Lower lobe of right lung (tissue), 2 donors: ENCODE measurements around the gene DUSP28. TPM values are rescaled to one million over a fixed set of nuclear protein-coding genes. Genes with fewer than 3 reads are reported as not detected.
A peak's percentile ranks its signal among the peaks of the same experiment; 100 is the strongest.

Experiments used
- ATAC-seq, 2 donors: fragments of 200-7000 bp; cut with Tn5 transposase; one replicate each; pipeline ENCODE4 v1.9.1; 2020 to 2022; ENCODE audit warnings: mild to moderate bottlenecking in 2 of 2, moderate library complexity in 2 of 2
- DNase-seq: peaks from one replicate; pipeline ENCODE4 v3.0.0-alpha.2; 2020
- H3K27ac ChIP-seq: fragments of 200-600 bp; one replicate; pipeline ENCODE4 v1.8.0; 2022
- H3K27me3 ChIP-seq: fragments of 200-600 bp; one replicate; pipeline ENCODE4 v1.8.0; 2022; ENCODE audit warnings: low read depth
- H3K36me3 ChIP-seq: fragments of 200-600 bp; one replicate; pipeline ENCODE4 v1.8.0; 2022; ENCODE audit warnings: mild to moderate bottlenecking
- H3K4me1 ChIP-seq: fragments of 200-600 bp; one replicate; pipeline ENCODE4 v1.8.0; 2022
- H3K4me3 ChIP-seq: fragments of 200-600 bp; one replicate; pipeline ENCODE4 v1.8.0; 2022; ENCODE audit warnings: mild to moderate bottlenecking
- H3K9me3 ChIP-seq: fragments of 200-600 bp; one replicate; pipeline ENCODE4 v1.8.0; 2022
- CTCF ChIP-seq: fragments of 200-600 bp; IDR thresholded peaks from one replicate; pipeline ENCODE4 v1.8.0; 2022; ENCODE audit warnings: antibody characterized with exemption, mild to moderate bottlenecking
- intact Hi-C: fragments of 100-400 bp; cut with DNase I; formaldehyde crosslinking; loops from one replicate; pipeline ENCODE4 v1.11.0; 2022
- total RNA-seq: library from RNA; stranded (reverse); fragmentation: NEBNext Ultra II Directional; extraction: Animal tissue kit (Norgen Biotek cat#: 25700); gene quantifications from one replicate; pipeline ENCODE4 v1.2.1, GENCODE V29; 2021
- donor health status: DM: no; HTN: yes; CAD: no; lungs with severe emphysema.

DUSP28 gene
- total RNA-seq, 1 donor from 2014 or later: 5.7 TPM

- ATAC-seq (no peak), DNase-seq (no peak)
- Histone ChIP-seq H3K4me1 (peaks cover 52% of the 10 kb centered on the region), H3K27me3 (no peaks in the 10 kb centered on the region), H3K4me3 (no peak overlapping the region), H3K9me3 (no peaks in the 10 kb centered on the region), H3K36me3 (no peaks in the 10 kb centered on the region), H3K27ac (no peak overlapping the region)
- intact Hi-C loops: no loop called here
- no peak for TF ChIP-seq CTCF
Measured at GRCh38 chr2:240583774-240584173, 23.6 kb downstream of the DUSP28 start.

DNA sequence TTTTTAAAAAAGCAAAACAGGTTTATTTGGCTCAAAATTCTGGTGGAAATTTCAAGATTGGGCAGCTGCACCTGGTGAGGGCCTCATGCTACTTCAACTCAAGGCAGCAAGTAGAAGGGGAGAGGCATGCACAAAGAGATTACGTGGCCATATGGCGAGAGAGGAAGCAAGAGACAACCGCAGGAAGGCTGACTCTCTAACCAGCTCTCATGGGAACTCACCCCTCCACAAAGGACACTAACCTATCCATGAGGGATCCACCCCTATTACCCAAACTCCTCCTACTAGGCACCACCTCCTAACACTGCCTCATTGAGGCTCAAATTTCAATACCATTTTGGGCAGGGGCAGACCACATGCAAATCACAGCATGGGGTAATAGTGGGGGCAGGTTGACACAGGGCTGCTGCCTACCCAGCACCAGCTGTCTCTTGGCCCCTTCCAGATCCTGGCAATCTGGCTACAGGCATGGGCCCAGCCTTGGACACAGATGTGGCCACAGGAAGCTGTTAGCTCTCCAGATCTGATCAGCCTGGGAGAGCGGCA lies 24.4 kb downstream of the DUSP28 start:
- ATAC-seq (no peak), DNase-seq (peak; percentile 20)
- intact Hi-C loops: no loop called here
- no peaks in the 10 kb centered on the region for H3K27me3 ChIP-seq
- no peaks in the 10 kb centered on the region for H3K9me3 ChIP-seq
- peaks cover 44% of the 10 kb centered on the region for H3K4me1 ChIP-seq
- peak overlapping the region; percentile 7 for H3K27ac ChIP-seq
- peak overlapping the region; percentile 96 for H3K4me3 ChIP-seq
- no peak for TF ChIP-seq CTCF
- peaks cover 5% of the 10 kb centered on the region for H3K36me3 ChIP-seq

DNA sequence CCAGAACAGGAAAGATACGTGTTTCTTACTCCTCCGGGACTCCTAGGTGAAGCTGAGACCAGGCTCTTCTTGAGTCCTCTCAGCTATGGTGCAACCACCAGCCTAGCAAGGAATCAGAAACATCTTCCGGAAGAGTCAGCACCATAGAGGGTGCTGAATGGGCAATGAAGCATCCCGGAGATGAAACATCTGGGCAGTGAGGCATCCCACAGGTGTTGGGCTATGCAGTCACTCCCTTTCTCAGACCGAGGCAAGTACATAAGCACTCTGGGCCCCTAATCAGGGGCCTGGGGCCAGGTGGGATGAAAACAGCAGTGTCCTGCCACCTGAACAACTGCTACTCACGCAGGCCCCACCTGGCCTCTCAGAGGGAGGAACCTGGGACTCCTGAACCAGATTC lies 24.9 kb downstream of the DUSP28 start:
- Histone ChIP-seq H3K9me3 (no peaks in the 10 kb centered on the region), H3K4me1 (peaks cover 38% of the 10 kb centered on the region), H3K27me3 (no peaks in the 10 kb centered on the region), H3K27ac (peak overlapping the region; percentile 7), H3K36me3 (peaks cover 10% of the 10 kb centered on the region), H3K4me3 (peak overlapping the region; percentile 96)
- intact Hi-C loops: no loop called here
- ATAC-seq (no peak), DNase-seq (peak; percentile 28)
- TF ChIP-seq CTCF: no peak

- Histone ChIP-seq H3K27me3 (no peaks in the 10 kb centered on the region), H3K4me3 (peak overlapping the region; percentile 96), H3K4me1 (peaks cover 32% of the 10 kb centered on the region), H3K27ac (peak overlapping the region; percentile 92), H3K36me3 (peaks cover 16% of the 10 kb centered on the region), H3K9me3 (no peaks in the 10 kb centered on the region)
- no peak for TF ChIP-seq CTCF
- intact Hi-C loops: no loop called here
- ATAC-seq (no peak), DNase-seq (peak; percentile 41)
Measured at GRCh38 chr2:240585681-240586197, 25.6 kb downstream of the DUSP28 start.

- Histone ChIP-seq H3K27me3 (no peaks in the 10 kb centered on the region), H3K27ac (peak within 1 kb of the TSS; percentile 92), H3K36me3 (peaks cover 23% of the 10 kb centered on the region), H3K4me1 (peaks cover 31% of the 10 kb centered on the region), H3K4me3 (peak within 1 kb of the TSS; percentile 96), H3K9me3 (no peaks in the 10 kb centered on the region)
- peak; percentile 98 for ATAC-seq
- DNase-seq: peak; percentile 100
- intact Hi-C loops: no loop called here
- TF ChIP-seq CTCF: no peak
Measured at GRCh38 chr2:240586198-240586918, 26.2 kb downstream of the DUSP28 start, which contains the start of gene CAPN10. CAPN10 (plus strand) TSS chr2:240586734; CDS start chr2:240586912, 178 bp downstream.
